Measurements from ENCODE around the gene DPP9.

- no peak for TF ChIP-seq EZH2 (IDR thresholded peaks at IDR 0.05; ENCODE audit: low read length, missing control alignments)
- no peak for TF ChIP-seq CTCF (conservative IDR thresholded peaks at IDR 0.05 in 1 of 2, IDR thresholded peaks at IDR 0.05 in 1 of 2; ENCODE audit: low read depth in 1 of 2, low read length in 2 of 2)
Measured at GRCh38 chr19:4738734-4739133, 15.1 kb upstream of the DPP9 start.
